ENCODE results near the gene DNM3.

The DNM3 gene

DNA sequence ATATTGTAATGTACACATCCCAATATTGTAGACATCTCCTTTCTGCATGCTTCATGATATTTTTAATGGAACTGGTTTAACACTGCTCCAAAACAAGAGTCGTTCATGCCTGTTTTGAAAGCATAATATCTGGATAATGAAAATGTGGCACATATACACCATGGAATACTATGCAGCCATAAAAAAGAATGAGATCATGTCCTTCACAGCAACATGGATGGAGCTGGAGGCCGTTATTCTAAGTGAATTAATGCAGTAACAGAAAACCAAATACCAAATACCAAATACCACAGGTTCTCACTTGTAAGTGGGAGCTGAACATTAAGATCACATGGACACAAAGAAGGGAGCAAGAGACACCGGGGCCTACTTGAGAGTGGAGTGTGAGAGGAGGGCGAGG is 487.0 kb downstream of the DNM3 start:
- DNase-seq (ENCODE audit: low spot score): no peak

DNA sequence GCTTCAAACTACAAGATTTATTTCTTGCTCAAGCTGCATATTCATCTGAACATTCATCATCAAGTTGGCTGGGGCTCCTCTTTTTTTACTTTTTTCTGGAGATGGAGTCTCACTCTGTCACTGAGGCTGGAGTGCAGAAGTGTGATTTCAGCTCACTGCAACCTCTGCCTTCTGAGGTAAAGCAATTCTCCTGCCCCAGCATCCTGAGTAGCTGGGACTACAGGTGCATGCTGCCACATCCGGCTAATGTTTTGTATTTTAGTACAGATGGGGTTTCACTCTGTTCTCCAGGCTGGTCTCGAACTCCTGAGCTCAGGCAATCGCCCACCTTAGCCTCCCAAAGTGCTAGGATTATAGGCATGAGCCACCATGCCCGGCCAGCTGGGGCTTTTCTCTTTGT is 490.9 kb downstream of the DNM3 start:
- DNase-seq (ENCODE audit: low spot score): no peak

DNA sequence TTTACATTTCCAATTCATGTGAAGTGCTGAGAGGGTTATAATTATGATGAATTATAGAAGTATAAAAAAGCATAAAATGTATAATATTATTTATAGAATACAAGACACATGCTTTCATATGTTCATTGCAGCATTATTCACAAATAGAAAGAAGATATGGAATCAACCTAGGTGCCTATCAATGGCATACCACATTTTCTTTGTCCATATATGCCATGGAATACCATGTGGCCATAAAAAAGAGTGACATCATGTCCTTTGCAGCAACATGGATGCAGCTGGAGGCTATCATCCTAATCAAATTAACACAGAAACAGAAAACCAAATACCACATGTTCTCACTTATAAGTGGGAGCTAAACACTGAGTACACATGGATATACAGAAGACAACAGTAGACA is 494.1 kb downstream of the DNM3 start:
- DNase-seq (ENCODE audit: low spot score): no peak

- DNase-seq (ENCODE audit: low spot score): no peak
Observed at GRCh38 chr1:172338295-172338735, 497.0 kb downstream of the DNM3 start.

GRCh38 chr1:172339842-172340241 is 498.5 kb downstream of the DNM3 start:
- no peak for DNase-seq (ENCODE audit: low spot score)

GRCh38 chr1:172340520-172340919 is 499.2 kb downstream of the DNM3 start:
- DNase-seq (ENCODE audit: low spot score): no peak

- DNase-seq (ENCODE audit: low spot score): no peak
Observed at GRCh38 chr1:172341697-172342096, 500.4 kb downstream of the DNM3 start.

DNA sequence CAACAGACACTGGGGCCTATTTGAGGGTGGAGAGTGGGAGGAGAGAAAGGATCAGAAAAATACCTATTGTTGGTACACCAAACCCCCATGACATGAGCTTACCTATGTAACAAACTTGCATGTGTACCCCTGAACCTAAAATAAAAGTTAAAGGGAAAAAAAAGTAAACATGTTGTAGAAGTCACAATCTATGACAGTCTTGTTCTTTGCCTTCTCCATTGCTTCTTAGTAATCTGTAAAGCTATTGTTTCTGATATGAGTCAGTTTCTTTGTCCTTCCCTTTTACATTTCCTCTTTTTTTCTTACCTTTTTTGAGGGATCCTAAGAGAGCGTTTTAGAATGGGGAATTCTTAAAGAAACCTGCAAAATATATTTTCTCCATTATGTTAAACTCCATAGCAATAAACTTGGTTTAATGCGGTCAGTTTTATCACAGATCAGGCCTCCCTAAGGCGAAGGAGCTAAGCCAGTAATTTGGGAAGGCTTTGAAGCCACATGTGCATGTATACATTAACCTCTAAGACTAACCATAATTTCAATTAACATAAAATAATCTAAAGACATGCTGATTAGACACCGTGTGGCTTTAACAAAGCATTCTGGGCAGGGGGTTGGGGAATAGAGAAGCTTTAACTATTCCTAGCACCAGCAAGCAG is 501.4 kb downstream of the DNM3 start:
- DNase-seq (ENCODE audit: low spot score): no peak

- DNase-seq (ENCODE audit: low spot score): no peak
Observed at GRCh38 chr1:172343240-172344160, 502.2 kb downstream of the DNM3 start.

DNA sequence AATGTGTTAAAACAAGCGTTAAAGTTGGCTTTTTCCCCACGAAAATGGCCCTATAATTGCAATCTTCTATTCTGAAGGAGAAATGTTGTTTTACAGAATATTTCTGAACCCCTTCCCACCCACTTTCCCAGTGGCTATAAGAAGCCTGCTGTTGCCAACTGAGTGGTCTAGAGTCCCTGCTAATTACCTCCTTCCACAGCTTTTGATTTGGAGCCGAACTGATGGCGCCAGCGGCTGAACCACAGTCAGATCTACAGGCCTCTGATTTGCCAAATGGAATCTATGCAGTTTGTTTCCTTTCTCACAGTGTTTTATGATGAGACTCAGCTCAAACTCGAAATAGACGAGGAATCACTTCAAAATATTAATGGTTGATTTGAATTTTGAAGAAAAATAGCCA is 503.1 kb downstream of the DNM3 start:
- no peak for DNase-seq (ENCODE audit: low spot score)

- no peak for DNase-seq (ENCODE audit: low spot score)
Observed at GRCh38 chr1:172345077-172345476, 503.8 kb downstream of the DNM3 start.

DNA sequence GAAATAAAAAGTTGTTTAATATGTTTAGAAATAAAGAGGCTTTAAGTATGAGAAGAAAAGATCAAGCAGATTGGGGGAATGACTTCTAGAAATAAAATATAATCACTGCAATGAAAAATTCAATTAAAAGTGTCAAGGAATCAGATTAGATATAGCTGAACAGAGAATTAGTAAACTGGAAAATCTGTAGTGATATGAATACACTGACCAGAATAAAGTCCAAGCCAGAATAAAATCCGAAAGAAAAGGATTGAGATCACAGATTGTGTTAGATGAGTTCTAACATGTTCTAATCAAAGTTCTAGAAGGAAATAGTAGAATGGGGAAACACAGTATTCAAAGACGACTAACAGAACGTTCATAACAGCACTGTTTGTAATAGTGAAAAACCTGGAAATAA is 506.1 kb downstream of the DNM3 start:
- no peak for DNase-seq (ENCODE audit: low spot score)

DNA sequence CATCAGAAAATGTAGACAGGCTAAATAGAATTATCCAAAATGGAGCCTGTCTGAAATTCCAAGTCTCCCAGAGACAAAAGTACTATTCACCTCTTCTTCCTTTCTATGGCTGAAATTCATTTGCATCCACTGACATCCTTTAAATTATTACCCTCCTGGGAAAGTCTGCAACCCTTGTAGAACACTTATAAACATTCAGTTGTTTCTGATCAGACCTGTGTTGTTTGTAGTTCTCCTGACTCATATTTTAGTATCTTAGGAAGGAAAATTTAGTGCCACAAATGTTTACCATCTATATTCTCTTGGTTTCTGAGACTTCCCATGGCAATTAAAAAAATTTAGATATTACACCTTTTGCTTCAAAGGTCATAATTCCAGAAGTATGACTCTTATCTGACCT is 509.6 kb downstream of the DNM3 start:
- DNase-seq (ENCODE audit: low spot score): no peak

- DNase-seq (ENCODE audit: low spot score): no peak
Observed at GRCh38 chr1:172351346-172351745, 510.0 kb downstream of the DNM3 start.

- no peak for DNase-seq (ENCODE audit: low spot score)
Observed at GRCh38 chr1:172351754-172352161, 510.5 kb downstream of the DNM3 start.

- no peak for DNase-seq (ENCODE audit: low spot score)
Observed at GRCh38 chr1:172352435-172352834, 511.1 kb downstream of the DNM3 start.

DNA sequence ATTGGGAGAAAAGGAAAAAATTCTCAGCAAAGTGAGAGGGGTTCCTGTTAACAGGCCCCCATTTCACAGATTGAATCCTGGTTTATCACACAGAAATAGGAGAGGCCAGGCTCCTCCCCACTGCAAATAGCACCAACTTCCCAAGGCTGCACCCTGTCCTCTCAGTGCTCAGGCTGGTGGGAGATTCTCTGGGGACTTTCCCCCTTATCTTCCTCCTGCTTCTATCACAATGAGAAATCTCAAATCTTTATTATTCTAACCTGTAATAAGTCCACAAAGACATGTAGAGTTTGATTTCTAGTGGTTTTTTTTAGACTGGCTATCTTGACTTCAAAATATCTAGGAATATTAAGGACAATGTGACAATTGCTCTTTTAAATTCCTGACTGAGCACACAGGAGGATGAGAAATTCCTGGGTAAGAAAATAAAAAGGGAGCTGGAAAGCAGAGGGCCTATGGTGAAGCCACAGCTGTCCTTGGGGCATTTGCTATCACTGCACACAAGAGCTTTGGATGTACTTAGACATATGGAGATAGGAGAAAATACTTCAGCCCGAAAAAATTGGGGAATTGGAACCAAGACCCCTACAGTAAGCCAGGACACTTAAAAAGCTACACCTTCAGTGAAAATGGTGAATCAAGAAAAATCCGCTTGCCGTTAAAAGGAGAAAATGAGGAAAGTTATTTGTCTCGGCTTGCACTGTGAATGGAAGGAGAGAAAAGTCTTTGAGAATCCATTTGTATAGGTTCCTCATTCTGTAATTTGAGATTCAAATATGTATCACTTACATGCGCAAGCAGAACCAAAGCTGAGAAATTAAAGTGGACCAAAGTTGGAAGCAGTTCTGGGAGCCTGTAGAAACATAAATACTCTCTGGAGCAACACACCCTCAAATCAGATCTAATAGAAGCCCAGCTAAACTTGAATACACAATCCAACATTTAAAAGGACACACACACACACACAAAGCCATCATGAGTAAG is 513.3 kb downstream of the DNM3 start:
- DNase-seq (ENCODE audit: low spot score): no peak

DNA sequence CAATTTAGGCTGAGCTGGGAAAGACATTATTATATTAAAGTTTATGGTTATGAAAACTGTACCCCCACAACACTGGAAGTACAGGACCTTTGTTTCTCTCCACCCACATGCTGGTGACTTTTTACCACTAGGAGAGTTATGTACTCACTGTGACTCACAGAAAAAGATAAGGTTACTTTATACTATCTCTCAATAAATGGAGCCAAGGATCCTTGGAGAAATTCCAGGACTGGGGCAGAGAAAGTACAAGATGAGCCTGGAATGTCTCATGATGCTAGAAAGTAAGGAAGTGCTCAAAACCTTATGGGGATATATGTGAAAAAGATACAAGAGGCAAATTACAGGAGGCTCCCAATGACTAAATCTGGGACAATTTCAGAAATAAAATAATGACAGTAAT is 515.3 kb downstream of the DNM3 start:
- DNase-seq (ENCODE audit: low spot score): no peak

DNA sequence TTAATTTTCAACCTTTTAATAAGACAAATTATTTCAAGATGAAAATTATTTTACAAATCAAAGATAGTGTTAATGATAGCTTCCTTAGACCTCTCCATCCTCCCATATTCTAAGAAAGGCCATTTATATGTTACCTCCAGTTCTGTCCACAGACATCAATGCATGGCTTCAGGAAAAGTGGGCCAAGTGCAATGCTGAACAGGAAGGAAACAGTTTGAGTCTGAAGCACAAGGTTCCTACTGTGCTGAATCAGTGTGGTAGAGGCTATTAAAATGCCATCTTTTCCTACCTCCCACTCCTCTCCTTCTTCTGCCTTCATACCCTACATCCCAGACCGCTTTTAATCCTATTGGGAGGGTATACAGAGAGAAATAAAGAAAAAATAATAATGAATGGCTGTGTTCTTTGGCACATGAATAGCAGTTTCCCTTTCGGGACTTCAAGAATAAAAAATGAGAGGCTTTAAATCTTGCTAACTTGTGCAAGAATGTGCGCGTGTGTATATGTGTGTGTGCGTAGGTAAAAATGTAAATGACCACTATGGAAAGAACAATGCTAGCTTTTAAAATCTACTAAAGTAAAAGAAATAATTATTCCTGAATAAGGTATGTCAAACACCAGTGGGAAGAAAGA is 516.6 kb downstream of the DNM3 start:
- DNase-seq (ENCODE audit: low spot score): no peak

- no peak for DNase-seq (ENCODE audit: low spot score)
Observed at GRCh38 chr1:172359491-172359999, 518.2 kb downstream of the DNM3 start.

DNA sequence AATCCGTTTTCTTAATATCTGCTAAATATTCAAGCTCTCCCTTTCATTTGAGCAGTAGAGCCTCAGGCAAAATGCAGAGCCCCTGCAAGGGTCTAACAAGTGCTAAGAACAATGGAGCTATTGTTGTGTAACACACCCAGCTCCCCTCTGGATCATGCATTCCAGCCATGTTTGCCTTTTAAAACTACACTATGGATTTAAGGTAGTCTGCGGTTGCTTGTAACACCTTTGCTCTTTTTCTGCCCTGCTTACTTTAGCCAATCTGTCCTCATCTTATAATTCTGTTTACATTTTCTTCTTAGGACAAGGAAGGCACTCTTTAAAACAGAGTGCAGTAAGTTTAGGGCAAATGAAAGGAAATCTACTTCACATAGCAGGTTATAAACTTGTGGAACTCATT is 519.2 kb downstream of the DNM3 start:
- peak; percentile 67 for DNase-seq (ENCODE audit: low spot score)

GRCh38 chr1:172360985-172361384 is 519.7 kb downstream of the DNM3 start:
- DNase-seq (ENCODE audit: low spot score): no peak

All from iPS-NIHi11 (cell line).